ENCODE data around the gene B9D2. TPM values are rescaled to one million over a fixed set of nuclear protein-coding genes. Genes with fewer than 3 reads are reported as not detected.
A peak's percentile ranks its signal among the peaks of the same experiment; 100 is the strongest.

The B9D2 gene
- total RNA-seq, 1 donor from 2014 or later, result 4.6 TPM

GRCh38 chr19:41330481-41330880, 33.5 kb downstream of the B9D2 start:
- Mint-ChIP-seq H3K4me1 (ENCODE audit: unreplicated experiment) (peaks cover 42% of the 10 kb centered on the region), H3K4me3 (ENCODE audit: unreplicated experiment) (no peak overlapping the region), H3K27me3 (ENCODE audit: unreplicated experiment) (no peaks in the 10 kb centered on the region), H3K27ac (ENCODE audit: unreplicated experiment) (peak overlapping the region; percentile 64), H3K36me3 (ENCODE audit: unreplicated experiment) (peaks cover 29% of the 10 kb centered on the region), H3K9me3 (ENCODE audit: unreplicated experiment) (no peaks in the 10 kb centered on the region)
- no peak for DNase-seq (ENCODE audit: extremely low spot score, unreplicated experiment)
- TF ChIP-seq CTCF (IDR thresholded peaks at IDR 0.05), result no peak

GRCh38 chr19:41328842-41329225, 35.1 kb downstream of the B9D2 start:
- H3K4me3 Mint-ChIP-seq (ENCODE audit: unreplicated experiment), result peak overlapping the region; percentile 42
- H3K27ac Mint-ChIP-seq (ENCODE audit: unreplicated experiment), result peak overlapping the region; percentile 98
- no peak for TF ChIP-seq CTCF (IDR thresholded peaks at IDR 0.05)
- H3K36me3 Mint-ChIP-seq (ENCODE audit: unreplicated experiment), result peaks cover 25% of the 10 kb centered on the region
- DNase-seq (ENCODE audit: extremely low spot score, unreplicated experiment), result no peak
- no peaks in the 10 kb centered on the region for H3K27me3 Mint-ChIP-seq (ENCODE audit: unreplicated experiment)
- H3K4me1 Mint-ChIP-seq (ENCODE audit: unreplicated experiment), result peaks cover 58% of the 10 kb centered on the region
- no peaks in the 10 kb centered on the region for H3K9me3 Mint-ChIP-seq (ENCODE audit: unreplicated experiment)

GRCh38 chr19:41328157-41328841, 35.6 kb downstream of the B9D2 start:
- no peak for DNase-seq (ENCODE audit: extremely low spot score, unreplicated experiment)
- TF ChIP-seq CTCF (IDR thresholded peaks at IDR 0.05), result no peak
- Mint-ChIP-seq H3K27ac (ENCODE audit: unreplicated experiment) (peak overlapping the region; percentile 98), H3K27me3 (ENCODE audit: unreplicated experiment) (no peaks in the 10 kb centered on the region), H3K9me3 (ENCODE audit: unreplicated experiment) (no peaks in the 10 kb centered on the region), H3K4me3 (ENCODE audit: unreplicated experiment) (peak overlapping the region; percentile 60), H3K4me1 (ENCODE audit: unreplicated experiment) (peaks cover 64% of the 10 kb centered on the region), H3K36me3 (ENCODE audit: unreplicated experiment) (peaks cover 25% of the 10 kb centered on the region)

GRCh38 chr19:41327576-41328156, 36.3 kb downstream of the B9D2 start:
- Mint-ChIP-seq H3K27me3 (ENCODE audit: unreplicated experiment) (no peaks in the 10 kb centered on the region), H3K9me3 (ENCODE audit: unreplicated experiment) (no peaks in the 10 kb centered on the region), H3K27ac (ENCODE audit: unreplicated experiment) (peak overlapping the region; percentile 98), H3K36me3 (ENCODE audit: unreplicated experiment) (peaks cover 22% of the 10 kb centered on the region), H3K4me3 (ENCODE audit: unreplicated experiment) (peak overlapping the region; percentile 60), H3K4me1 (ENCODE audit: unreplicated experiment) (peaks cover 70% of the 10 kb centered on the region)
- DNase-seq (ENCODE audit: extremely low spot score, unreplicated experiment), result no peak
- TF ChIP-seq CTCF (IDR thresholded peaks at IDR 0.05), result no peak

GRCh38 chr19:41327076-41327575, 36.8 kb downstream of the B9D2 start:
- peaks cover 17% of the 10 kb centered on the region for H3K36me3 Mint-ChIP-seq (ENCODE audit: unreplicated experiment)
- peaks cover 76% of the 10 kb centered on the region for H3K4me1 Mint-ChIP-seq (ENCODE audit: unreplicated experiment)
- TF ChIP-seq CTCF (IDR thresholded peaks at IDR 0.05), result no peak
- H3K27me3 Mint-ChIP-seq (ENCODE audit: unreplicated experiment), result no peaks in the 10 kb centered on the region
- H3K27ac Mint-ChIP-seq (ENCODE audit: unreplicated experiment), result peak overlapping the region; percentile 98
- peak overlapping the region; percentile 44 for H3K4me3 Mint-ChIP-seq (ENCODE audit: unreplicated experiment)
- no peak for DNase-seq (ENCODE audit: extremely low spot score, unreplicated experiment)
- H3K9me3 Mint-ChIP-seq (ENCODE audit: unreplicated experiment), result no peaks in the 10 kb centered on the region

Data from osteocyte (in vitro differentiated cells).